Measurements from ENCODE around the gene TEX9. TPM values are rescaled to one million over a fixed set of nuclear protein-coding genes. Genes with fewer than 3 reads are reported as not detected.

Gene TEX9
- total RNA-seq, 1 donor, result 12.7 TPM

DNA sequence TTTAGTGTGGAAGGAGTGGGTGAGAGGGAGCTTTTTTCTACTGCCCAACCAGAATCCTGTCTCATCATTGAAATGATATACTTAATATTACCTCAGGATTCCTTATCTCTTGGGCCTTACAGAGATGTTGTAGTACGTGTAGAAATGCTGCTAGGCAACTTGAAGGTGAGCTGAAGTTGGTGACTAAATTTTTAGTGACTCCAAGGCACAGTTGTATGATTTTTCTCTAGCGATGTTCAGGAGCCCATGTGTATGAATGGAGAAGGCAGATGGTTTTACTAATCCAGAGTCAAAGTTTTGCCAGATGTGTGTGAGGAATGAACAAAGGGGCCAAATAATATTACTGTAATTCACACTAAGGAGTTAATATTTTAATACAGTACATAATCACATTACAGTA is 42.8 kb upstream of the TEX9 start:
- Histone ChIP-seq H3K4me3 (ENCODE audit: insufficient read depth, low read length) (no peak overlapping the region), H3K27me3 (ENCODE audit: insufficient read depth, low read length) (no peaks in the 10 kb centered on the region), H3K4me2 (ENCODE audit: insufficient read depth, low read length) (no peak overlapping the region), H3K79me2 (ENCODE audit: insufficient read depth, low read length) (no peaks in the 10 kb centered on the region), H3K36me3 (ENCODE audit: insufficient read depth, low read length) (no peaks in the 10 kb centered on the region), H3K9me3 (ENCODE audit: low read depth, low read length) (no peaks in the 10 kb centered on the region), H2AFZ (ENCODE audit: low read length) (no peak overlapping the region), H4K20me1 (ENCODE audit: insufficient read depth, low read length) (no peaks in the 10 kb centered on the region), H3K4me1 (ENCODE audit: insufficient read depth, low read length) (peaks cover 17% of the 10 kb centered on the region), H3K27ac (ENCODE audit: low read depth, low read length) (no peak overlapping the region)
- TF ChIP-seq, protein P1, sequence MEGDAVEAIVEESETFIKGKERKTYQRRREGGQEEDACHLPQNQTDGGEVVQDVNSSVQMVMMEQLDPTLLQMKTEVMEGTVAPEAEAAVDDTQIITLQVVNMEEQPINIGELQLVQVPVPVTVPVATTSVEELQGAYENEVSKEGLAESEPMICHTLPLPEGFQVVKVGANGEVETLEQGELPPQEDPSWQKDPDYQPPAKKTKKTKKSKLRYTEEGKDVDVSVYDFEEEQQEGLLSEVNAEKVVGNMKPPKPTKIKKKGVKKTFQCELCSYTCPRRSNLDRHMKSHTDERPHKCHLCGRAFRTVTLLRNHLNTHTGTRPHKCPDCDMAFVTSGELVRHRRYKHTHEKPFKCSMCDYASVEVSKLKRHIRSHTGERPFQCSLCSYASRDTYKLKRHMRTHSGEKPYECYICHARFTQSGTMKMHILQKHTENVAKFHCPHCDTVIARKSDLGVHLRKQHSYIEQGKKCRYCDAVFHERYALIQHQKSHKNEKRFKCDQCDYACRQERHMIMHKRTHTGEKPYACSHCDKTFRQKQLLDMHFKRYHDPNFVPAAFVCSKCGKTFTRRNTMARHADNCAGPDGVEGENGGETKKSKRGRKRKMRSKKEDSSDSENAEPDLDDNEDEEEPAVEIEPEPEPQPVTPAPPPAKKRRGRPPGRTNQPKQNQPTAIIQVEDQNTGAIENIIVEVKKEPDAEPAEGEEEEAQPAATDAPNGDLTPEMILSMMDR (IDR thresholded peaks at IDR 0.05; ENCODE audit: extremely low read depth, low read depth, low read length), result no peak
- no peak for DNase-seq (ENCODE audit: insufficient read length, low spot score, missing footprints)

DNA sequence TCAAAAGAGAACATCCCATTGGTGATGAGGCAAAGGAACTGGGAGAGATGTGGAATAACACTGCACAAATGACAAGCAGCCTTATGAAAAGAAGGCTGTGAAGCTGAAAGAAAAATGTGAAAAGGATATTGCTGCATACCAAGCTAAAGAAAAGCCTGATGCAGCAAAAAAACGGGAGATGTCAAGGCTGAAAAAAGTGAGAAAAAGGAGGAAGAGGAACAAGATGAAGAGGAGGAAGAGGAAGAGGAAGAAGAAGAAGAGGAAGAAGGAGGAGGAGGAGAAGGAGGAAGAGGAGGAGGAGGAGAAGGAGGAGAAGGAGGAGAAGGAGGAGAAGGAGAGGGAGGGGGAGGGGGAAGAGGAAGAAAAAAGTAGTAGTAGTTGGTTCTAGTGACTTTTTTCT is 41.8 kb upstream of the TEX9 start:
- Histone ChIP-seq H3K36me3 (ENCODE audit: insufficient read depth, low read length) (no peaks in the 10 kb centered on the region), H3K4me2 (ENCODE audit: insufficient read depth, low read length) (no peak overlapping the region), H3K79me2 (ENCODE audit: insufficient read depth, low read length) (no peaks in the 10 kb centered on the region), H3K9me3 (ENCODE audit: low read depth, low read length) (no peaks in the 10 kb centered on the region), H3K27me3 (ENCODE audit: insufficient read depth, low read length) (no peaks in the 10 kb centered on the region), H3K27ac (ENCODE audit: low read depth, low read length) (no peak overlapping the region), H2AFZ (ENCODE audit: low read length) (peak overlapping the region; percentile 44), H3K4me1 (ENCODE audit: insufficient read depth, low read length) (peaks cover 17% of the 10 kb centered on the region), H4K20me1 (ENCODE audit: insufficient read depth, low read length) (no peaks in the 10 kb centered on the region), H3K4me3 (ENCODE audit: insufficient read depth, low read length) (no peak overlapping the region)
- no peak for DNase-seq (ENCODE audit: insufficient read length, low spot score, missing footprints)
- TF ChIP-seq, protein P1 (IDR thresholded peaks at IDR 0.05; ENCODE audit: extremely low read depth, low read depth, low read length), result no peak

DNA sequence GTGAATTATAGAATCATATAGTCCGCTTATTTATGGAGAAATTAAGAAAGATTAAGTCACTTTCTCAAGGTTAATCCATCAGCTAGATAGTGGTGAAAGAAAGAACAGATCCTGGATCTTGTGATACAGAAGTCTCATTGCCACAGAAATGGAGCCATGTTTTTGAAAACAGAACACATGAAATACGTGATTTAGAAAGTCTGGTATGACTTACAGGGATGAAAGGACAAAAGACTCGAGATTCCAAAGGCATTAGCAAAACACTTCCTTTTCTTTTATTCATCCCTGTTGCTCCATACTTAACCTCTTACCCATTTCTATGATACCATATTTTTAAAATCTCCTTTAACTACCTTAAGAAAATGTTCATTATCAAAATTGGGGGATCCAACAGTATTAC is 40.0 kb upstream of the TEX9 start:
- H3K4me2 ChIP-seq (ENCODE audit: insufficient read depth, low read length), result peak overlapping the region; percentile 44
- DNase-seq (ENCODE audit: insufficient read length, low spot score, missing footprints), result no peak
- TF ChIP-seq, protein P1 (IDR thresholded peaks at IDR 0.05; ENCODE audit: extremely low read depth, low read depth, low read length), result no peak

DNA sequence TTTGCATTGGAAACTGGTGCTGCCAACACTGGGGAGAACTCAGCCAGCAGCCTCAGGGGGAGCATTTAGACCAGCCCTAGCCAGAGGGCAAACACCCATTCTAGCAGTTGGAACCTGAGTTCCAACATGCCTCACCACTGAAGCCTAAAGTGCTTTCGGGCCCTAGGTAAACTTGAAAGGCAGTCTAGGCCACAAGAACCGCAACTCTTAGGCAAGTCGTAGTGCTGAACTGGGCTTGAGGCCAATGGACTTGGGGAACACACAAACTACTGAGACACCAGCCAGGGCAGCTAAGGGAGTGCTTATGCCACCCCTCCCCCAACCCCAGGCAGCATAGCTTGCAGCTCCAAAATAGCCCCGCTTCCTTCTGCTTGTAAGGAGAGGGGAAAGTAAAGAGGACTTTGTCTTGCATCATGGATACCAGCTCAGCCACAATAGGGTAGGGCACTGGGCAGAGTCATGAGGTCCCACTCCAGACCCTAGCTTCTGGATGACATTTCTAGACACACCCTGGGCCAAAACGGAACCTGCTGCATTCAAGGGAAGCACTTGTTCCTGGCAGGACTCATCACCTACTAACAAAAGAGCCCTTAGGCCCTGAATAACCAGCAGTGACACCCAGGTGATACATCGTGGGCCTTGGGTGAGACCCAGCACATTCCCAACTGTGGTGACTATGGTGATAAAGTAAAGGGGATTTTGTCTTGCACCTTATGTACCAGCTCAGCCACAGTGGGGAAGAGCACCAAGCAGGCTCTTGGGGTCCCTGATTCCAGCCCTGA is 37.3 kb upstream of the TEX9 start:
- no peak overlapping the region for H3K4me3 ChIP-seq (ENCODE audit: insufficient read depth, low read length)
- no peak overlapping the region for H2AFZ ChIP-seq (ENCODE audit: low read length)
- TF ChIP-seq, protein P1 (IDR thresholded peaks at IDR 0.05; ENCODE audit: extremely low read depth, low read depth, low read length), result no peak
- H3K4me2 ChIP-seq (ENCODE audit: insufficient read depth, low read length), result no peak overlapping the region
- H4K20me1 ChIP-seq (ENCODE audit: insufficient read depth, low read length), result no peaks in the 10 kb centered on the region
- H3K27me3 ChIP-seq (ENCODE audit: insufficient read depth, low read length), result no peaks in the 10 kb centered on the region
- no peaks in the 10 kb centered on the region for H3K79me2 ChIP-seq (ENCODE audit: insufficient read depth, low read length)
- H3K9me3 ChIP-seq (ENCODE audit: low read depth, low read length), result no peaks in the 10 kb centered on the region
- H3K27ac ChIP-seq (ENCODE audit: low read depth, low read length), result no peak overlapping the region
- H3K36me3 ChIP-seq (ENCODE audit: insufficient read depth, low read length), result no peaks in the 10 kb centered on the region
- no peak for DNase-seq (ENCODE audit: insufficient read length, low spot score, missing footprints)
- peaks cover 17% of the 10 kb centered on the region for H3K4me1 ChIP-seq (ENCODE audit: insufficient read depth, low read length)

More for the DNA sequence above, 40.0 kb upstream of the TEX9 start:
- no peaks in the 10 kb centered on the region for H3K27me3 ChIP-seq (ENCODE audit: insufficient read depth, low read length)
- H3K9me3 ChIP-seq (ENCODE audit: low read depth, low read length), result no peaks in the 10 kb centered on the region
- peak overlapping the region; percentile 36 for H3K27ac ChIP-seq (ENCODE audit: low read depth, low read length)
- H3K79me2 ChIP-seq (ENCODE audit: insufficient read depth, low read length), result no peaks in the 10 kb centered on the region
- no peaks in the 10 kb centered on the region for H3K36me3 ChIP-seq (ENCODE audit: insufficient read depth, low read length)
- peaks cover 17% of the 10 kb centered on the region for H3K4me1 ChIP-seq (ENCODE audit: insufficient read depth, low read length)
- no peaks in the 10 kb centered on the region for H4K20me1 ChIP-seq (ENCODE audit: insufficient read depth, low read length)
- H2AFZ ChIP-seq (ENCODE audit: low read length), result peak overlapping the region; percentile 39
- H3K4me3 ChIP-seq (ENCODE audit: insufficient read depth, low read length), result no peak overlapping the region
